HG03045 (cell line): Measurements from ENCODE around the gene SHD.
"Not testable (repeated sequence)": the region's sequence is repeated elsewhere in the genome, so short reads cannot be mapped to it uniquely, and the experiment has no call there.

ENCODE experiments used
- ATAC-seq: cut with Tn5 transposase; IDR thresholded peaks from one replicate; pipeline ENCODE4 v1.9.1; 2021; ENCODE audit warnings: mild to moderate bottlenecking, moderate library complexity; ENCODE audit not compliant: unreplicated experiment

SHD gene

DNA sequence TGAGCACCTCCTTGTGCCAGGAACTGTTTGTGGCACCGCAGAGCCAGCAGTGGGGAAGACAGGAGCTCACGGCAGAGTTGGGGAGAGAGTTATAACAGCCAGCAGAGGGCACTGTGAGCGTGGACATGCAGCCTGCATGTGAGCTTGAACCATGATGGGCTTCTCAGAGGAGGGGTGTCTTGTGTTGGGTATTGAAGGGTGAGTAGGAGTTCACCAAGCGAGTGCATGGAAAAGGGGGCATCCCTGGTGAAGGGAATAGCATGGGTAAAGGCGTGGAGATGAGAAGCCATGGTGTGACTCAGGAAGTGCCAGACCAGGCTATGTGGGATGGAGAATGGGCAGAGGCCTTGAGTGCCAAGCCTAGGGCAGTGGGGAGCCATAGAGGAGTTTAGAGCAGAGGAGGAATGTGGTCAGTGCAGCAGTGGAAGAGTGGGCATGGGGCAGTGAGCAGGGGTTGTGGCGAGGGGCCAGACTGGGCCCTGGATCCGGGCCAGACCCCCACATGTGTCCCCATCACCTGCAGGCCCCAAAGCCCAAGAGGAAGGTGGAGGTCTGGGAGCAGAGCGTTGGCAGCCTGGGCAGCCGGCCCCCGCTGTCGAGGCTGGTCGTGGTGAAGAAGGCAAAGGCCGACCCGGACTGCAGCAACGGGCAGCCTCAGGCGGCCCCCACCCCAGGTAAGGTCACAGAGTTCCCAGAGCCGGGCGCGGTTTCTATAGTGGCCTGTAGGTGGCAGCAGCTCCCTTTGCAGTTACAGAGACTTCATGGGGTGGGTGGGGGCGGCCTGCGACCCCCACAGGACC is 11.8 kb upstream of the SHD start:
- no peak for ATAC-seq

GRCh38 chr19:4267901-4268815 is 10.9 kb upstream of the SHD start:
- no peak for ATAC-seq

- no peak for ATAC-seq
These were observed 10.1 kb upstream of the SHD start for GRCh38 chr19:4268816-4269430.

DNA sequence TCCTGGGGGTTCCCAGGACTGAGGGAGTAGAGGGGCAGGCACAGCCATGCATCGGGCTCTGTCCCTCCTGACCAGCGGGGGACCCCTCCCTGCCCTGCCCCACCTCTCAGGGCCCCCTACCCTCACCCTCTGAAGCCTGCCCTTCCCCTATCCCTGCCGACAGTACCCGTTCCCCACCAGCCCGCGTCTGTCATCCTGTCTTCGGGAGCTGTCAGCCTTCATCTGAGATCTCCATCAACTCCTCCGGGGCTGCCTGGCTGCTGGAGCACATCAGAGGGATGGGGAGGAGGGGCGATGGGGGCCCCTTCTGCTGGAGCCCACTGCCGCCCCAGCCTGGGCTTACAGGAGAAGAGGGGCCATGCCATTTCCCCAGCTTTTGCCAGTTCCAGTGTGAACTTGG is 6.2 kb upstream of the SHD start:
- no peak for ATAC-seq

- ATAC-seq: not testable (repeated sequence)
These were observed 4.8 kb upstream of the SHD start for GRCh38 chr19:4274321-4274686.

DNA sequence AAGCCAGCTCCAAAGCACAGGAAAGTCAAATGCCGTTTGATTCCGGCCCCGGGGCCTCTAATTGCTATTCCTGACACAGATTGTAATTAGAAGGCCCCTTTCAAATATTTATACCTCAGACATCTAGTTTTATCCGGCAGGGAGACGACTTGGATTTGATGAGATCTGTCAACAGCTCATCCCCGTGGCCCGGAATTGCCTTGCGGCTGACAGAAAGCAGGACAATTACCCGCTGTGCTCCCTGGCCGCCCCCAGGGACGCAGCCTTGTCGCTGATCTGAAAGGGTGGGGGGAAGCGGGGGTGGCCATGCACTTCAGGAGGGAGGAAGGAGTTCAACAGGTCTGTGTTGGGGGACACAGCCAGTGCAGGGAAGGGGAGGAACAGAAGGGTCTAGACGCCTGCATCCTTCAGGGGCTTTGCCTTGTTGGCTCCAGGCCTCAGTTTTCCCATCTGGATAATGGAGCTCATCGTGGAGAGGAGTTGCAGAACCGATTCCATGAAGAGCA is 1.8 kb upstream of the SHD start:
- no peak for ATAC-seq

DNA sequence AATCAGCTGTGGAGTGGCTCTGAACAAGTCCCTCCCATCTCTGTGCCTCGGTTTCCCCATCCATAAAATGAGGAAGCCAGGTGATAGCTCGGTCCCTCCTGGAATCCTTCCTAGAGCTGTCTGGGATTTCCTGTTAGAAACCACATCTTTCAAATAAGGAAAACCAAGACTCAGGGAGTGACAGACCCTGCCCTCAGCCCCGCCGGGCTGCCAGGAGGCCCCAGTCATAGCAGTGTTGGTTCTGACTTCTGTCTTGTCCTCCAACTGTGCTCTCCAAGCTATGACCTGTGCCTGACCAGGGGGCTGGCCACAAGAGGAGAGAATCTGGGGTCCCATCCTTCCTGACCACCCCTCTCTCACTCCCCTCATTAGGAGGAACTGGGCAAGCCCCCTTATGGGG is 1.1 kb upstream of the SHD start:
- ATAC-seq: no peak

GRCh38 chr19:4279267-4279529 is 132 bp downstream of the SHD start:
- ATAC-seq: no peak

DNA sequence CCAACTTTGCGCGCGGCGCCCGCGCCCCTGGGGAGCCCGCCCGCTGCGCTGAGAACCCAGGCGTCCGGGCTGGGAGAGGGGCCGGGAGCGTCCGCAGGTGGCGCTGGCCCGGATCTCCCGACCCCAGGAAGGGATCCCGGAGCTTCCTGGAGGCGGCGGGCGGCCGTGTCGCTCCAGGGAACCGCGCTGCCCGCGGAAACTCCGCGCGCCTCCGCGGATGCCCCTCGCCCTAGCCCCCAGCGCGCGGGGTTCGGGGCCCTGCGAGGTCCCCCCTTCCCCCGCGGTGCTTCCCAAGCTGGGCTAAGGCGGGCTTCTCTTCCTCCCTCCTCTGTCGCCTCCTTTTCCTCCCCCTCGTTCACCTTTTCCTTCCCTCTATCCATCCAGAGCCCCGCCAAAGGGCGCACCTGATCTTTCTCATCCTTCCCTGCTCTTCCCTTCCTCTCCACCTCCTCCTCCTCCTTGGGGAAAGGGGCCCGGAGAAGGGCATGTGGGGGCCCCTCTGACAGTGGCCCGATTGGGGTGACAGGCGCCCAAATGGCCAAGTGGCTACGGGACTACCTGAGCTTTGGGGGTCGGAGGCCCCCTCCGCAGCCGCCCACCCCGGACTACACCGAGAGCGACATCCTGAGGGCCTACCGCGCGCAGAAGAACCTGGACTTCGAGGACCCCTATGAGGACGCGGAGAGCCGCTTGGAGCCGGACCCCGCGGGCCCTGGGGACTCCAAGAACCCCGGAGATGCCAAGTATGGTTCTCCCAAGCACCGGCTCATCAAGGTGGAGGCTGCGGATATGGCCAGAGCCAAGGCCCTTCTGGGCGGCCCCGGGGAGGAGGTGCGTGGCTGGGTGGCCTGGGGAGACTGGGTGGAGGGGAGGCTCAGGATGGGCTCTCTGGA is 710 bp downstream of the SHD start:
- no peak for ATAC-seq

DNA sequence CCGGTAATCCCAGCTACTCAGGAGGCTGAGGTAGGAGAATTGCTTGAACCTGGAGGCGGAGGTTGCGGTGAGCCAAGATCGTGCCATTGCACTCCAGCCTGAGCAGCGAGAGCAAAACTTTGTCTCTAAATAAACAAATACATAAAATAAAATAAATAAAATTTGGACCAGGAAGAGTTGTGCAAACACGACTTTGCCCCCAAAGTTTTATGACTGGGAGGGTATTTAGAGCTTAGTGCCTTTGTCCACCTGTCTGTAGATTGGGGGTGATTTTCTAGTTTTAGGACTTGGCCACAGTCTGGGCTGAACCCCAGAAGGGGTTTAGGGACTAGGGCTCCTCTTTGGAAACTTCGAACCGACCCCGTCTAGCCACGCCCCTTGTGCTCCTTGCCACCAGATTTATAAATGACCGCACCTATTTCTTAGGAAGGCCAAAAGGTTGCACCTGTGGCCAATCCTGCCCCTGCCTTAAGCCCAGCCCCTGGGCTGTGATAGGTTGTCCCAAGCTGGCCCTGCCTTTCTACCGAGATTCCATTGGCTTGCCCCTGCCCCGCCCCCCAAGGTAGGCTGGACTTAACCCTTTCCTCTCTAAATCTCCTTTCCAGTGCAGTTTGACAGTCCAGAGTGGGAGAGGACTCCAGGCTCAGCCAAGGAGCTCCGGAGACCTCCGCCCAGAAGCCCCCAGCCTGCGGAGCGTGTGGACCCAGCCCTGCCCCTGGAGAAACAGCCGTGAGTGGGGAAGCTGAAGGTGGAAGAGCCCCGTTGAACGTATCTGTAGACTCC is 5.3 kb downstream of the SHD start:
- ATAC-seq: no peak

- ATAC-seq: no peak
These were observed 5.9 kb downstream of the SHD start for GRCh38 chr19:4284974-4285373.

- not testable (repeated sequence) for ATAC-seq
These were observed 7.1 kb downstream of the SHD start for GRCh38 chr19:4286141-4286540.

DNA sequence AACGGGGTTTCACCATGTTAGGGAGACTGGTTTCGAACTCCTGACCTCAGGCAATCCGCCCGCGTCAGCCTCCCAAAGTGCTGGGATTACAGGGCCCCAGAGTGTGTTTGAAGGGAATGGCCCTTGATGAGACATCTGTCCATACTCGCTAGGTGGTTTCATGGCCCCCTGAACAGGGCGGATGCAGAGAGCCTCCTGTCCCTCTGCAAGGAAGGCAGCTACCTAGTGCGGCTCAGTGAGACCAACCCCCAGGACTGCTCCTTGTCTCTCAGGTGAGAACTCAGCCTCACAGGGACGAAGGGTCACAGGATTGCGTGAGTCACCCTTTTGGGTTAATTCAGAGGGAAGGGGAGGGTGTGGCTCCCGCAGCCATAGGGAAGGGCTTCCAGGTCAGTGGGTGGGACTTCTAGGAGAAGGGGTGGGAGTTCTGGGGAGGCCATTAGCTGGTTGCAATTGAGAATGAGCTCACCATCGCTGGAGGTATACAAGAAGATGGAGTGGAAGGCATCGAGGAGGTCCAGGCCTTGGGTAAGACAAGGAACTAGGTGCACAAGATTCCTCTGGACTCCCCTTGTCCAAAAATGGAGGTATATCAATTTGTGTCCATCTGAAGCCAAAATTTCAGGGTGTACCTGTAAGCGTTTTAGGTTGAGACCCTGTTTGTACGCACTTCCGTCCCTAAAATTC is 9.2 kb downstream of the SHD start:
- no peak for ATAC-seq

GRCh38 chr19:4291184-4291732 is 12.2 kb downstream of the SHD start:
- ATAC-seq: no peak

- ATAC-seq: no peak
These were observed 13.4 kb downstream of the SHD start for GRCh38 chr19:4292515-4292914.

DNA sequence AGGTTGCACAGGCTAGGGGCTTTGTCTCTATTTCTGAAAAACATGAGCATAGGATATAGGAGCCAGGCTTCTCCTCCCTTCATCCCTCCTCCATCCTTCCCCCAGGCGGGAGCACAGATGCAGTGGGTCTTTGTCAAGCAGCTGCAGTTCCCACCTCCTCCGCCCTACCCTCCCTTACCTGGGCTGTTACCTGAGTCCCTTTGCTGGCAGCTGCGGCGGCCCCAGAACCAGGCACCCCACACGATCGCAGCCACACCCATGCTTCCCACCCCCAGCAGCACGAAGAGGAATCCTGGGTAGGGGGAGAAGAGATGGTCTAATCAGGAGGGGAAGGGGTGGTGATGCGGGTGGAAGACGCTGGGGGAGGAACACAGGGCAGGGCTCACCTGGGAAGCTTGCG is 15.3 kb downstream of the SHD start:
- no peak for ATAC-seq

DNA sequence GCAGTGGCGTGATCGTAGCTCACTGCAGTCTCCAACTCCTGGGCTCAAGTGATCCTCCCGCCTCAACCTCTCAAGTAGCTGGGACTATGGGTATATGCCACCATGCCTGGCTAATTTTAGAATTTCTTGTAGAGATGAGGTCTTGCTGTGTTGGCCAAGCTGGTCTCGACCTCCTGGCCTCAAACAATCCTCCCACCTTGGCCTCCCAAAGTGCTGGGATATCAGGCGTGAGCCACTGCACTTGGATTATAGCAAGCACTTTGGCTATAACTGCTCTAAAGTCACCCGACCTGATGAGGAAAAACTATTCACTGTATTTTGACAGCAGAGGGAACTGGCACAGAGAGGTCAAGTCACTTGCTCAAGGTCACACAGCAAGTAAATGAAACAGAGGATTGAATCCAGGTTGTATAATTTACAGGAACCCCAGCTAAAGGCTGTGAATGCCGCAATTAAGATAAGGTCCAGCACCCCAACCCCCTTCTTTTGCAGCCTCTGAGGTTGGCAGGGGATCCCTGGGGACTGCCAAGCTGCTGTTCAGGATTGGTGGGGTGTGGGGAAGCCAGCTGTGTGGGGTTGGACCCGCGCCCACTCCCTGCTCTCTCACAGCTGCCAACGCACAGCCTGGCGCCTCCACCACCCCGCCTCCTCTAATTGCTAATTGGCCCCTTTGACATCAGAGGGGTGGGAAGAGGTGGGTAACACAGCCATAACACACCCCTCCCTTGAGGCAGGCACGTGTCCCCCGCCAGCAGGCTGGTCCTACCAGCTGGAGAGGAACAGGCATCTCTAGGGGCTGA is 17.1 kb downstream of the SHD start:
- ATAC-seq: no peak
